HG02852 (cell line): ENCODE results near the gene RMND1.
"Not testable (repeated sequence)": the region's sequence is repeated elsewhere in the genome, so short reads cannot be mapped to it uniquely, and the experiment has no call there.

Experiments used
- ATAC-seq: cut with Tn5 transposase; IDR thresholded peaks from one replicate; pipeline ENCODE4 v1.9.1; 2021; ENCODE audit warnings: mild to moderate bottlenecking, moderate library complexity; ENCODE audit not compliant: unreplicated experiment

The RMND1 gene

GRCh38 chr6:151452750-151453427, 963 bp upstream of the RMND1 start:
- ATAC-seq: no peak

DNA sequence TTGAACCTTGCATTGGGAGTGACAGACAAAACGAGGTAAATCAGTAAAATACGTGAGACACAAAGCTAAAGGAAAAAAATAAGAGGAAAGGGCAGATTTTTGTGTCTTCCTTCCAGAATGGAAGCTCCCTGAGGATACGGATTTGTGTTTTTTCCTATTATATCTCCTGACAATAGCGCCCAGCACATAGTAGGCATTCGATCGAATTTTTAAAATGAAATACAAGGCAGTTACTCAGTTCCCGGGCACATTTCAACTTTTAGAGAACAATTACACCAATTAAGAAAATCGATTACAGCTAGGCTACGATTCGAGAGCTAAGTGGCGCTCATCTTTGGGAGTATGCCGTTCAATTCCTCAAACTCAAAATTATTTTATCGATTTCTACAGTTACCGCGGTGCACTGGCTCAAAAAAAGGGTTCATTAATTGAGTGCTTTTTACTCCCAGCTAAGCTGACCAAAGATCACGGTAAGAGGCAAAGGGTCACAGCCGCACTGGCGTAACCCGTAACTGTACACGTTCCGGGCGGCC, 443 bp downstream of the RMND1 start:
- no peak for ATAC-seq

DNA sequence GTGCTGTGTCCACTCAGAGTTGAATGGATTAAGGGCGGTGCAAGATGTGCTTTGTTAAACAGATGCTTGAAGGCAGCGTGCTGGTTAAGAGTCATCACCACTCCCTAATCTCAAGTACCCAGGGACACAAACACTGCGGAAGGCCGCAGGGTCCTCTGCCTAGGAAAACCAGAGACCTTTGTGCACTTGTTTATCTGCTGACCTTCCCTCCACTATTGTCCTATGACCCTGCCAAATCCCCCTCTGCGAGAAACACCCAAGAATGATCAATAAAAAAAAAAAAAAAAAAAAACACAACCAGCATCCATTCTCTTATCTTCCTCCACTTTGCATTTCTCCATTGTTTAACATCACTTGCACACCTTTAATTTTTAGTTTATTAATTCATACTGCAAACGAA, 998 bp downstream of the RMND1 start:
- ATAC-seq: not testable (repeated sequence)

GRCh38 chr6:151448623-151449022, 3.3 kb downstream of the RMND1 start:
- ATAC-seq: no peak

- ATAC-seq: no peak
These were observed 4.7 kb downstream of the RMND1 start for GRCh38 chr6:151447237-151447636.

DNA sequence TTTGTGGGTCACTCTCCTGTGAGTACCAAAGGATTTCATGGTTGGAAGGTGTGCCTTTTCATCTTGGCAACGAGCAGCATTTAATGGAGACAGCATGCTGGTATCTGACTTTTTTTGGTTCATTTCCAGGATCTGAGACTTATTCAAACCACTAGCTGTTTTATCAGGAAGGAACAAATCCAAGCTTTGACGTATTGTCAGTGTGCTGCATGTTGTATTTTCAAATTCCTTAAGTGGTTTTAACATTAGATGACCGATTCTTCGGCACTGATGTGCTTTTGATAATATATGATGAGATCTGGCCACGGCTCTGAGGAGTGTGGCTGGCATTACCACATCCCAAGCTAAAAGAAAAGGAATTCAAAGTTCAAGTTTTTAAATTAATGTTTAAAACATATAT, 6.4 kb downstream of the RMND1 start:
- no peak for ATAC-seq

DNA sequence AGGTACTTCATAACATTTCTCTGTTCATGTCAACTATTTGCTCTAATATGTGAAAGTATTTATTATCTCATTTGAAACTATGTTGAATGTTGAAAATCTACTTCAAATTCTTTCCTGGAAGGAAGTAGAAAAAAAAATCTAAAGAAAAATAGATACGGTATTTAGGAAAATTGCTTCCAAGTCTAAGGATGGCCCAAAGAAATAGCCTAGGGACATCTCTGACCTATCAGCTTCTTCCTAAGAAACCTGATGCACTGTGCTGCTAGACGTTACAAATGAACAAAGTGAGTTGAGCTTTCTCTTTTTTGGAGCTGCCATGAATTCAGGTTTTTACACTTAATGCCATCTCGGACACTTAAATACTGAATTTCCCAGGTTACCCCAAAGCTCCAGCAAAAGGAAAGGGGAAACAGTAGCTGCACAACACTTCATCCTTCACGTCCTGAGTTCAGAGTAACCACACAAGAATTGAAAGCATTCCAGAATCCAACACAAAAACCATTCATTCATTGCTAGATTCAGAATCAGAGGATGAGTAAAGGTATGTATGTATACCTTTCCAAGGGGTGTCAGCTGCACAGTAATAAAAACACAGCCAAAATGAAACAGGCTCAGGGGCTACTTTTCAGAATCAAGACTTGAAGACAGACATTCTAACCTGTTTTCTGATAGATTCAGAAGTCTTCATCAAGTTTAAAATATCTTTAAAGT, 7.9 kb downstream of the RMND1 start:
- ATAC-seq: no peak

GRCh38 chr6:151443454-151443853, 8.5 kb downstream of the RMND1 start:
- ATAC-seq: no peak

GRCh38 chr6:151442371-151442770, 9.6 kb downstream of the RMND1 start:
- no peak for ATAC-seq

DNA sequence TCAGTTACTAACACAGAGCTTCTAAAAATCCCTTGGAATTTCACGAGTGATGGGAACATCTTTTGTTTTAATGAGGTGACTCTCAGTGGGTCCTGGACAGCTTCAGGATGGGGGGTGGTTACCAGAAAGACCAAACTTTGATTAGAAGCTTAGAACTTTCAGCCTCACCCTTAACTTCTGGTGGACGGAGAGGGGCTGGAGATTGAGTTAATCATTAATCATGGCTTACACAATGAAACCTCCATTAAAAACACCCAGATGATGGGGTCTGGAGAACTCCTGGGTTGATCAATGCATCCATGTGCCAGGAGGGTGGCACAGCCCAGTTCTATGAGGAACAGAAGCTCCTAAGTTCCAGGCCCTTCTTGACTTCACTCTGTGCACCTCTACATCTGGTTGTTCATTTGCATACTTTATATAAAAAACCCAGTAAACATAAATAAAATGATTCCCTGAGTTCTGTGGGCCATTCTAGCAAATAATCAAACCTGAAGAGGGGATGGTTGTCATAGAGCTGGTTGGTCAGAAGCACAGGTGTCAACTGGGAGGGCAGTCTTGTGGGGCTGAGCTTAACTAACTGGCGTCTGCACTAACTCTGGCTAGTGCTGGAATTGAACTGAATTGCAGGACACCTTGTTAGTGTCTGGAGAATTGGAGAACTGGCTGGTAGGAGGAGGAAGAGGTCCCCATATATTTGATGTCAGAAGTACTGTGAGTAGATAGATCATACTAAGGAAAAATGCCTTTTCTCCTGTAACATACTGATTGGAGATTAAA, 10.3 kb downstream of the RMND1 start:
- no peak for ATAC-seq

- peak; percentile 41 for ATAC-seq
These were observed 11.0 kb downstream of the RMND1 start for GRCh38 chr6:151440930-151441329.

DNA sequence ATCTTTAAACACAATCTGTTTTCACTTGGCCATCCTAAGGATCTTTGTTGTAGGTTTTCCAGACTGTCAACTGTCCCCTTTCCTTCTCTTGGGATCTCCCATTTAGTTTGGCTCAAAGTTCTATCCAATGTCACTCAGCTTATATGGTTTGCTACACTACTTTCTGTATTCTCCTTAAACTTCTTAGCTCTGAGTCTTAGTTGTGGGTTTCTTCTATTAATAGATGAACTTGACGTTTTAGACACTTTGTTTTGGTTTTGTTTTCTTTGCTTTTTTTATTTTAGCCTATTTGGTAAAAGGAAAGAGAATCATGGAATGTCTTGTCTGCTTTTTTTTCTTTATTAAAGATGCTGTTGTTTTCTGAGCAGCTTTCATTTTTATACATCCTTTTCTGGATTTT, 11.4 kb downstream of the RMND1 start:
- peak; percentile 66 for ATAC-seq

DNA sequence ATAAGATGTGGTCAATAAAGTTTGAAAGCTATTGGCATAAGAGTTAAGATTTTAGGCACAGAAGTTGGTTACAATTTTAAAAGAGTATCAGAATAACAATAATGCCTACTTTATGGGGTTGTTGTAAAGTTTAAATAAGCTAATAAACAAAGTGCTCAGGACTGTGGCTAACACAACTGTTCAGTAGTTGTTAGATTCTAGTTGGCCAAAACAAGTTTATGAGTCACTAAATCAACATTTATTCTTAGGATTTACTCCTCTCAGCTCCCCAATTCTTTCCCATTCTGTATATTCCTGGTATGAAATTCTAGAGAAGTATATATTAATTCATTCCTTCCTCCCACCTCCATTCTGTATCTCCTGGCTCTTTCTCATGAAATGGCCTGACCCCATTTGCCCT, 14.5 kb downstream of the RMND1 start:
- no peak for ATAC-seq

- ATAC-seq: no peak
These were observed 15.1 kb downstream of the RMND1 start for GRCh38 chr6:151436802-151437201.

DNA sequence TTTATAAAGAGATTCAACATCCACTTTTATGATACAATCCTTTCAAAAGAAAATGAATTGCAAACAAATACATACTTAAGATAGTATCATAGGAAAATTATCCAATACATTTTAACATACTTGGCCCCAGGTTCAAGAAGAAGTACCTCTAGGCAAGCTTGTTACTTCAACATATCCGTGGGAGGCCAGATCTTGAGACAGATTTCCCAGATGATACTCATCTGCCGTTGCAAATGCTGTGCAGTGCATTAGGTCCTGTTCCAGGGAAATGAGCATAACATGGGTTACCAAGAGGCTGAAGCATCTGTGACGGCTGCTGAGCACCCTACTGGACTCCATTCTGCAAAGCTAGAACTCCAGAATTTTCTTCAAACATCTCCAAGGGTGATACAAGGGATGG, 15.6 kb downstream of the RMND1 start:
- no peak for ATAC-seq

DNA sequence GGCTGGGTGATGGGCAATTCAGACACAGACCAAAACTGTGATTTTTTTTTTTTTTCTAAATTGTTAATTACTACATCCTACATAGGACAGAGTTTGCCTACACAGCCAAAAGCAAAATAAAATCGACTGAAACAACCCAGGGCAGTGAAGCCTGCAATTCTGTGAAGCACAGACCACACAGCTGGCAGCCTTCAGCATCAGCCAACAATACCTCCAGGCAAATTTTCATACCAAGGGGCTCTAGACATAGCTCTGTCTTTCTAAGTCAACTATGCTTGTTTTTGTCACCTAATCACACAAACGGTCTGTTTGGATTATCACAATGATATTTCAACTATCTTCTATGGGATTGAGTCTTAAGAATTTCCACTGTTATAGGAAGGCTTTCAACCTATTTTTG, 17.6 kb downstream of the RMND1 start:
- ATAC-seq: peak; percentile 69

- ATAC-seq: no peak
These were observed 19.3 kb downstream of the RMND1 start for GRCh38 chr6:151432651-151433050.

DNA sequence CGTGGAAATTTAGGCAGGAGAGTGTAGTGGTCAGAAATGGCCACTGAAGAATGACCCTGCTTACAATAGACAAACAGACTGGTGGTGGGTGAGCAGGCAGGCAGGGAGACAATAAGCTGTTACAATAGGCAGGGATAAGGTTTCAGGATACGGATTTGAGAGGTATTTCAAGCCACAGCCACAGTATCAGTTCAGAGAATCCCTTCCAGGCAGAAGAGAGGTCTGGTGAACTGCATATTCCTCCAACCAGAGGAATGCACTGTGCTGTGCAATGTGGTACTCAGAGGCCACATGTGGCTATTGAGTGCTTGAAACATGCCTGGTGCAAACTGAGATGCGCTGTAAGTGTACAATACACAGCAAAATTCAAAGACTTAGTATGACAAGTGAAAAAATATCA, 20.6 kb downstream of the RMND1 start:
- no peak for ATAC-seq

DNA sequence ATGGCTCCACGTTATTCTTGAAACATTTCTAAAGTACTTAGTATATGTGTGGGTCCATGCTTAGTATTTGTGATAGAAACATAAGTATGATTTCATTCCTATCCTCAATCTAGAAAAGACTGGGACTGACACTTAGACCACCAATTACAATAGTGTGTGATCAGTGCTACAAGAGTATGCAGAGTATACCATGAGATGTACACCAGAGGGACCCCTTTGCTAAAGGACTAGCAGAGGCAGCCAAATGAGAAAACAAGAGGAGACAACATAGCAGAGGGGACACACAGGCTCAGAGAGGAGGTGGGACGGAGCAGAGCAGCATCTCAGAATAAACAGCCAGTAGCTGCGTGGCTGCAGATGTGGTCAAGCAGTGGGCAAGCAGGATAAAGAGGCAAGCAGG, 21.0 kb downstream of the RMND1 start:
- no peak for ATAC-seq

- ATAC-seq: no peak
These were observed 23.7 kb downstream of the RMND1 start for GRCh38 chr6:151428093-151428735.

GRCh38 chr6:151425561-151425960, 26.4 kb downstream of the RMND1 start:
- no peak for ATAC-seq
